ENCODE measurements around the gene STPG2. TPM values are rescaled to one million over a fixed set of nuclear protein-coding genes. Genes with fewer than 3 reads are reported as not detected.

The STPG2 gene
- total RNA-seq, 1 donor from 2014 or later, result not detected

DNA sequence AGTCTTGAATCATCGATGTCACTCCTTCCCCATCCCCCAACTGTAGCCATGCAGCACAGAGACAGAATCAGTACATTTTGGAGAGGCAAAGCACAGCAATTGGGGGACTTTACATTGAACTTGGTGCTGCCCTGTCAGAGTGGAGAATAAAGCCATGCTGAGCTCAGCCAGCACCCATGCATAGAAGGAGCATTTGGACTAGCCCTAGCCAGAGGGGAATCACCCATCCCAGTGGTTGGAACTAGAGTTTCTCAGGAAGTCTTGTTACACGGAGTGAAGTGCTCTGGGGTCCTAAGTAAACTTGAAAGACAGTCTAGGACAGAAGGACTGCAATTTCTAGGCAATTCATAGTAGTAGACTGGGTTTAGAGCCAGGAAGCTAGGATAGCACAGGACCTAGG lies 49.6 kb downstream of the STPG2 start:
- Histone ChIP-seq H3K36me3 (no peaks in the 10 kb centered on the region), H3K27ac (no peak overlapping the region), H3K9me3 (peaks cover 0 to 6% of the 10 kb centered on the region in 2 donors), H3K27me3 (no peaks in the 10 kb centered on the region), H3K4me3 (no peak overlapping the region), H3K4me1 (no peaks in the 10 kb centered on the region)
- no peak for DNase-seq (ENCODE audit: low spot score in 2 of 2)
- TF ChIP-seq, protein P1, sequence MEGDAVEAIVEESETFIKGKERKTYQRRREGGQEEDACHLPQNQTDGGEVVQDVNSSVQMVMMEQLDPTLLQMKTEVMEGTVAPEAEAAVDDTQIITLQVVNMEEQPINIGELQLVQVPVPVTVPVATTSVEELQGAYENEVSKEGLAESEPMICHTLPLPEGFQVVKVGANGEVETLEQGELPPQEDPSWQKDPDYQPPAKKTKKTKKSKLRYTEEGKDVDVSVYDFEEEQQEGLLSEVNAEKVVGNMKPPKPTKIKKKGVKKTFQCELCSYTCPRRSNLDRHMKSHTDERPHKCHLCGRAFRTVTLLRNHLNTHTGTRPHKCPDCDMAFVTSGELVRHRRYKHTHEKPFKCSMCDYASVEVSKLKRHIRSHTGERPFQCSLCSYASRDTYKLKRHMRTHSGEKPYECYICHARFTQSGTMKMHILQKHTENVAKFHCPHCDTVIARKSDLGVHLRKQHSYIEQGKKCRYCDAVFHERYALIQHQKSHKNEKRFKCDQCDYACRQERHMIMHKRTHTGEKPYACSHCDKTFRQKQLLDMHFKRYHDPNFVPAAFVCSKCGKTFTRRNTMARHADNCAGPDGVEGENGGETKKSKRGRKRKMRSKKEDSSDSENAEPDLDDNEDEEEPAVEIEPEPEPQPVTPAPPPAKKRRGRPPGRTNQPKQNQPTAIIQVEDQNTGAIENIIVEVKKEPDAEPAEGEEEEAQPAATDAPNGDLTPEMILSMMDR (IDR thresholded peaks at IDR 0.05), result no peak
- intact Hi-C loops (cut with DNase I), result no loop called here

DNA sequence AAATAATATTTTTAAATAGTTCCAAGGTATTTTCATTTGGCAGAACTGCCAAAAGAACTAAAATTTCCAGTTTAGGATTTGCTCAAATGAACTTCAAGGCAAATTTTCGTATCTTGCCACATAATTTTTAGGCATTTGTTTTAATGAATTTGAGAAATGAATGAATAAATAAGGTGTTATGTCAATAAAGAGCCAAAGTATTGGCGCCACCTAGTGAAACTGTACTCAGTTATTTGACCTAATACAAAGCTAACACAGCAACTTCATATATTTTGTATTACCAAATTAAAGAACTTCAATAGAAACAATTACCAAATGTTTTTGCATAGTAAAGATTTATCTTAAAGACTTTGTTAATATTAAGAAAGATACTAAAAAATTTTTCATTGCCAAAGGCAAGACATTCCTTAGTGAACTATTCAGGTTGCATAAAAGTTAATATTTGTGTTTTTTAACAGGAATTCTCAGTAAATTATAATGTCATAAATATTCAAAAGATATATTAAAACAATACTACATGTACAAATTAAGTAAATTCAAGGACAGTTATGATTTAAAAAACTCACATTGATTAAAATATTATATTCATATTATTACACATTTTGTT lies 50.3 kb downstream of the STPG2 start:
- H3K4me3 ChIP-seq, result no peak overlapping the region
- intact Hi-C loops (cut with DNase I), result no loop called here
- H3K27ac ChIP-seq, result no peak overlapping the region
- H3K36me3 ChIP-seq, result no peaks in the 10 kb centered on the region
- H3K27me3 ChIP-seq, result no peaks in the 10 kb centered on the region
- TF ChIP-seq, protein P1 (IDR thresholded peaks at IDR 0.05), result peak in 1 of 3 experiments; percentile 6
- no peak for DNase-seq (ENCODE audit: low spot score in 2 of 2)
- H3K9me3 ChIP-seq, result peaks cover 0 to 6% of the 10 kb centered on the region in 2 donors
- no peaks in the 10 kb centered on the region for H3K4me1 ChIP-seq

DNA sequence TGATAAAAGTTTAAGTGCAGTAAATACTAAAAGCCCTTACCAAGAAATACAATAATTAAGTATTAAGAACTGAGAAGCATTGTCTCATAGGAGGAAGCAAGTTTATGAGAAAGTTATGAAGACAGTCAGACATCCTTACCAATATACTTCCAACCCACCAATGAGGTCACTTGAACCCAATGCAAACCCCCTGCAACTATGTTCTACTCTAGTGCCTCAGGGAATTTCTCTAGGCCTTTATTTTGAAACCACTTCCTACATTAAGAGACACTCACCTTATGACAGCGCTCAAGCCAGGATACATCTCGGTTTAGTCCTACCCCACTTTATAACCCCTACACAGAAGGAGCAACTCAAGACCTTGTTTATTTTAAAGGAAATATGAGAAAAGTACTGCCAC lies 61.3 kb downstream of the STPG2 start:
- no peak for DNase-seq (ENCODE audit: low spot score in 2 of 2)
- no peak overlapping the region for H3K27ac ChIP-seq
- intact Hi-C loops (cut with DNase I), result no loop called here
- H3K9me3 ChIP-seq, result no peaks in the 10 kb centered on the region
- no peaks in the 10 kb centered on the region for H3K27me3 ChIP-seq
- TF ChIP-seq, protein P1 (IDR thresholded peaks at IDR 0.05), result no peak
- H3K4me3 ChIP-seq, result no peak overlapping the region
- no peaks in the 10 kb centered on the region for H3K36me3 ChIP-seq
- H3K4me1 ChIP-seq, result no peaks in the 10 kb centered on the region

DNA sequence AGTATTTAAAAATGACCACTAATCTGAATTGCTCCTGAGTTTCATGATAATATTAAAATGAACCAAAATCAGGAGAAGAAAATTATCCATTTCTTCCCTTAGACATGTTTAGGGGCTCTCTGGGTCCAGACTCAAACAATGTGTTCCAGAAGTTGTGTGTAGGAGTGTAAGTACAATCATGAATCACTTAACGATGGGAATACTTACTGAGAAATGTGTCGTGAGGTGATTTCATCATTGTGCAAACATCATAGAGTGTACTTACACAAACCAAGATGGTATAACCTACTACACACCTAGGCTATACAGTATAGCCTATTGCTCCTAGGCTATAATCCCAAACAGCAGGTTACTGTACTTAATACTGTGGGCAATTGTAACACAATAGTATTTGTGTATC lies 74.8 kb downstream of the STPG2 start:
- TF ChIP-seq, protein P1 (IDR thresholded peaks at IDR 0.05), result no peak
- Histone ChIP-seq H3K27ac (no peak overlapping the region), H3K4me1 (no peaks in the 10 kb centered on the region), H3K4me3 (no peak overlapping the region), H3K27me3 (no peaks in the 10 kb centered on the region), H3K36me3 (no peaks in the 10 kb centered on the region), H3K9me3 (peaks cover 0 to 4% of the 10 kb centered on the region in 2 donors)
- no peak for DNase-seq (ENCODE audit: low spot score in 2 of 2)
- intact Hi-C loops (cut with DNase I), result no loop called here

DNA sequence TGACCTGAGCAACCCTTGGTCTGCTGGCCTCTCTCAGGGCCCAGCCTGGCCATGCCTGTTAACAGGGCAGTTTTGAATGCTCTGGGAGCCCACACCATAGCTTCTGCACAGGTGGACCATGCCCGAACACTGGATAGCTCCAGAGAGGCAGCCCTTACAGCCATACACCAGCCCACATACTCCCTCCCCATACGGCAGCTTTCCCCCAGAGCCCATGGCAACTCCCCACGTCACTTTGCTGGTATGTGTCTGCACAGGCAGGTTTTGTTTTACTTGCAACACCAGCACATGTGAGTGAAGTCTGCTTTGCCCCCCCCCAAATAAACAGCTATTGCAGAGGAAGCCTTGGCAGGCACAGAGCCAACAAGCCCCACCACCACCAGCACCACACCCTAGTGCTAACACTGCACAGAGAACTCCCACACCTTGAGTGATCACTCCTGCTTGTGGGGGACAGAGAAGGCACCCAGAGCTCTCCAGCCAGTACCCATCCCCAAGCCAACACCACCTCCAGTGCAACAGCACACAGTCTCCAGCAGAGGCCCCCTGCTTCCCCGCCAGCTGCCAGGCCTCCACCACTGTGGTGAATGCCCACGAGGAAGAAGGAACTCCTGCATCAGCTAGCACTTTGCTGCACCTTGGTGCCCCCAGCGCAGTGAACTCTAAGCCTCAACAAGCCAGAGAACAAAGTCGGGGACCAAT lies 87.3 kb downstream of the STPG2 start:
- Histone ChIP-seq H3K9me3 (peaks cover 0 to 4% of the 10 kb centered on the region in 2 donors), H3K4me1 (no peaks in the 10 kb centered on the region), H3K4me3 (no peak overlapping the region), H3K36me3 (no peaks in the 10 kb centered on the region), H3K27ac (no peak overlapping the region), H3K27me3 (no peaks in the 10 kb centered on the region)
- TF ChIP-seq, protein P1 (IDR thresholded peaks at IDR 0.05), result no peak
- DNase-seq (ENCODE audit: low spot score in 2 of 2), result no peak
- intact Hi-C loops (cut with DNase I), result no loop called here
